ENCODE measurements around the gene MFAP2. TPM values are rescaled to one million over a fixed set of nuclear protein-coding genes. Genes with fewer than 3 reads are reported as not detected.

MFAP2 gene
- polyA plus RNA-seq, 3 donors: not detected

DNA sequence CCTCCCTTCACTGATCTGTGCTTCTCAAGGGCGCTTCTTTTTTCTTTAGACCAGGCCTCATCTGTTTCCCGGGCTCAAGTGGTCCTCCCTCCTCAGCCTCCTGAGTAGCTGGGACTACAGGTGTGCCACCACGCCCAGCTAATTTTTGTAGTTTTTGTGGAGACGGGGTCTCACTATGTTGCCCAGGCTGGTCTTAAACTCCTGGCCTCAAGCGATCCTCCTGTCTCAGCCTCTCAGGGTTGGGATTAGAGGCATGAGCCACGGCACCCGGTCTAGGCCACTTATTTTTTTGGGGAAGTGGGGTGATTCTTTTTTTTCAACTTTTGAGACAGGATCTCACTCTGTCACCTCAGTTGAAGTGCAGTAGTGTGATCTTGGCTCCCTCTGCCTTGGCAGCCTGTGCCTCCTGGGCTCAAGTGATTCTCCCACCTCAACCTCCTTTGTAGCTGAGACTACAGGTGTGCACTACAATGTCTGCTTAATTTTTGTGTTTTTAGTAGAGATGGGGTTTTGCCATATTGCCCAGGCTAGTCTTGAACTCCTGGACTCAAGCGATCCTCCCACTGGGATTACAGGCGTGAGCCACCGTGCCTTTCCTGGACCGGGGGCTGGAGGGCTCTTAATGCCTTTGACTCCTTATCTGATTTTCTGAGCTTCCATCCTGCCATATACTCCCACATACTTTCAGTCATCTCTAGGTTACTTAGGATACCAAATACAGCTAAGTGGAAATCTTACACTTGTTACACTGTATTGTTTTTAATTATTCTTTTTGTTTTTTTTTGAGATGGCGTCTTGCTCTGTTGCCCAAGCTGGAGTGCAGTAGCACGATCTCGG is 18.9 kb downstream of the MFAP2 start:
- Histone ChIP-seq H3K4me2 (replicated peaks; ENCODE audit: extremely low read depth, low read length, poor library complexity, severe bottlenecking) (peak overlapping the region; percentile 71), H3K9me3 (replicated peaks in 1 of 2; ENCODE audit: control insufficient read depth in 1 of 2, insufficient read depth in 1 of 2, low read length in 2 of 2) (no peaks in the 10 kb centered on the region), H3K27ac (ENCODE audit: low read depth in 1 of 2, low read length in 2 of 2) (no peak overlapping the region), H3K27me3 (ENCODE audit: control insufficient read depth in 2 of 2, insufficient read depth in 2 of 2, low read length in 2 of 2) (no peaks in the 10 kb centered on the region), H3K4me3 (replicated peaks in 1 of 3; ENCODE audit: low read depth in 2 of 3, low read length in 3 of 3) (peak overlapping the region in 1 of 3 experiments; percentile 53), H3K4me1 (ENCODE audit: control insufficient read depth in 1 of 2, insufficient read depth in 2 of 2, low read length in 2 of 2) (peaks cover 4 to 10% of the 10 kb centered on the region in 2 donors), H4K20me1 (ENCODE audit: insufficient read depth, low read length) (no peaks in the 10 kb centered on the region), H2AFZ (ENCODE audit: insufficient read depth, low read depth, low read length, poor library complexity, severe bottlenecking) (peak overlapping the region; percentile 53), H3K36me3 (replicated peaks in 1 of 2; ENCODE audit: control insufficient read depth in 1 of 2, insufficient read depth in 2 of 2, low read length in 2 of 2) (peaks cover 0 to 4% of the 10 kb centered on the region in 2 donors), H3K79me2 (ENCODE audit: insufficient read depth, low read length) (no peaks in the 10 kb centered on the region), H3K9ac (ENCODE audit: insufficient read depth, low read length, poor library complexity, severe bottlenecking) (peak overlapping the region; percentile 32)
- Mint-ChIP-seq H3K27me3 (ENCODE audit: low read depth in 3 of 3) (peaks cover 0 to 6% (median 5%) of the 10 kb centered on the region in 3 donors), H3K36me3 (peaks cover 15% of the 10 kb centered on the region in 2 donors), H3K9me3 (no peaks in the 10 kb centered on the region), H3K4me3 (peak overlapping the region; percentile 68 to 79), H3K4me1 (peaks cover 7% of the 10 kb centered on the region), H3K27ac (no peak overlapping the region)
- intact Hi-C loops (cut with micrococcal nuclease): loop anchor here in 1 of 2 donors (5.0 kb wide), 1 partner anchor 86 kb away; no protein-coding TSS in a partner anchor
- WGBS (ENCODE audit: insufficient coverage): 91% methylated on average over 4 of the region's 14 CpGs
- TF ChIP-seq, protein P1, sequence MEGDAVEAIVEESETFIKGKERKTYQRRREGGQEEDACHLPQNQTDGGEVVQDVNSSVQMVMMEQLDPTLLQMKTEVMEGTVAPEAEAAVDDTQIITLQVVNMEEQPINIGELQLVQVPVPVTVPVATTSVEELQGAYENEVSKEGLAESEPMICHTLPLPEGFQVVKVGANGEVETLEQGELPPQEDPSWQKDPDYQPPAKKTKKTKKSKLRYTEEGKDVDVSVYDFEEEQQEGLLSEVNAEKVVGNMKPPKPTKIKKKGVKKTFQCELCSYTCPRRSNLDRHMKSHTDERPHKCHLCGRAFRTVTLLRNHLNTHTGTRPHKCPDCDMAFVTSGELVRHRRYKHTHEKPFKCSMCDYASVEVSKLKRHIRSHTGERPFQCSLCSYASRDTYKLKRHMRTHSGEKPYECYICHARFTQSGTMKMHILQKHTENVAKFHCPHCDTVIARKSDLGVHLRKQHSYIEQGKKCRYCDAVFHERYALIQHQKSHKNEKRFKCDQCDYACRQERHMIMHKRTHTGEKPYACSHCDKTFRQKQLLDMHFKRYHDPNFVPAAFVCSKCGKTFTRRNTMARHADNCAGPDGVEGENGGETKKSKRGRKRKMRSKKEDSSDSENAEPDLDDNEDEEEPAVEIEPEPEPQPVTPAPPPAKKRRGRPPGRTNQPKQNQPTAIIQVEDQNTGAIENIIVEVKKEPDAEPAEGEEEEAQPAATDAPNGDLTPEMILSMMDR (IDR thresholded peaks at IDR 0.05): no peak
- DNase-seq: no peak

- Mint-ChIP-seq H3K27me3 (ENCODE audit: low read depth in 3 of 3) (peaks cover 0 to 6% (median 5%) of the 10 kb centered on the region in 3 donors), H3K36me3 (peaks cover 8% of the 10 kb centered on the region in 2 donors), H3K4me3 (peak overlapping the region; percentile 68 to 79), H3K4me1 (peaks cover 7% of the 10 kb centered on the region), H3K9me3 (no peaks in the 10 kb centered on the region), H3K27ac (no peak overlapping the region)
- Histone ChIP-seq H3K9me3 (replicated peaks in 1 of 2; ENCODE audit: control insufficient read depth in 1 of 2, insufficient read depth in 1 of 2, low read length in 2 of 2) (no peaks in the 10 kb centered on the region), H3K4me2 (replicated peaks; ENCODE audit: extremely low read depth, low read length, poor library complexity, severe bottlenecking) (peak overlapping the region; percentile 71), H3K79me2 (ENCODE audit: insufficient read depth, low read length) (no peaks in the 10 kb centered on the region), H3K36me3 (replicated peaks in 1 of 2; ENCODE audit: control insufficient read depth in 1 of 2, insufficient read depth in 2 of 2, low read length in 2 of 2) (peaks cover 0 to 2% of the 10 kb centered on the region in 2 donors), H3K27me3 (ENCODE audit: control insufficient read depth in 2 of 2, insufficient read depth in 2 of 2, low read length in 2 of 2) (no peaks in the 10 kb centered on the region), H2AFZ (ENCODE audit: insufficient read depth, low read depth, low read length, poor library complexity, severe bottlenecking) (peak overlapping the region; percentile 53), H3K4me1 (ENCODE audit: control insufficient read depth in 1 of 2, insufficient read depth in 2 of 2, low read length in 2 of 2) (peaks cover 4 to 10% of the 10 kb centered on the region in 2 donors), H4K20me1 (ENCODE audit: insufficient read depth, low read length) (no peaks in the 10 kb centered on the region), H3K9ac (ENCODE audit: insufficient read depth, low read length, poor library complexity, severe bottlenecking) (peak overlapping the region; percentile 32), H3K4me3 (replicated peaks in 1 of 3; ENCODE audit: low read depth in 2 of 3, low read length in 3 of 3) (peak overlapping the region in 1 of 3 experiments; percentile 53), H3K27ac (ENCODE audit: low read depth in 1 of 2, low read length in 2 of 2) (no peak overlapping the region)
- intact Hi-C loops (cut with micrococcal nuclease): loop anchor here in 1 of 2 donors (5.0 kb wide), 1 partner anchor 87 kb away; no protein-coding TSS in a partner anchor
- DNase-seq: peak; percentile 43 to 59 (median 53)
- TF ChIP-seq, protein P1 (IDR thresholded peaks at IDR 0.05): peak; percentile 85
- WGBS (ENCODE audit: insufficient coverage): 4% methylated on average over 47 of the region's 57 CpGs
Observed at GRCh38 chr1:16960560-16961296, 19.7 kb downstream of the MFAP2 start.
